Left ventricle myocardium inferior (tissue), 1 donor: ENCODE data around the gene SLC2A8. TPM values are rescaled to one million over a fixed set of nuclear protein-coding genes. Genes with fewer than 3 reads are reported as not detected.

Experiments
- DNase-seq: peaks from one replicate; pipeline ENCODE4 v3.0.0-alpha.2; 2020
- H3K27ac ChIP-seq: fragments of 200-600 bp; replicated peaks from 2 replicates; pipeline ENCODE4 v1.8.0; 2021
- H3K27me3 ChIP-seq: fragments of 200-600 bp; 2 replicates; pipeline ENCODE4 v1.8.0; 2021; ENCODE audit warnings: low read depth
- H3K36me3 ChIP-seq: fragments of 200-600 bp; 2 replicates; pipeline ENCODE4 v1.8.0; 2021
- H3K4me1 ChIP-seq: fragments of 200-600 bp; 2 replicates; pipeline ENCODE4 v1.8.0; 2021
- H3K4me3 ChIP-seq: fragments of 200-600 bp; 2 replicates; pipeline ENCODE4 v1.8.0; 2021; ENCODE audit warnings: mild to moderate bottlenecking, moderate library complexity
- H3K9me3 ChIP-seq: fragments of 200-600 bp; replicated peaks from 2 replicates; pipeline ENCODE4 v1.8.0; 2021
- intact Hi-C: fragments of 100-400 bp; cut with micrococcal nuclease; formaldehyde crosslinking; loops from one replicate; pipeline ENCODE4 v1.11.0; 2022
- long read RNA-seq: library from polyadenylated mRNA; unstranded; transcript quantifications from one replicate; pipeline ENCODE4 v2.0.0, GENCODE V29; 2021
- total RNA-seq: library from RNA; stranded (reverse); fragmentation: NEBNext Ultra II Directional; extraction: Animal tissue kit (Norgen Biotek cat#: 25700); gene quantifications from one replicate; pipeline ENCODE4 v1.2.1, GENCODE V29; 2021
- TF ChIP-seq, protein P1 (sequence below): fragments of 200-600 bp; IDR thresholded peaks from 2 replicates; pipeline ENCODE4 v1.8.0; 2021; ENCODE audit warnings: antibody characterized with exemption, mild to moderate bottlenecking, borderline replicate concordance
- donor health status: DM: no; HTN: yes; CAD: no; lungs with severe emphysema.

SLC2A8 gene, protein sequence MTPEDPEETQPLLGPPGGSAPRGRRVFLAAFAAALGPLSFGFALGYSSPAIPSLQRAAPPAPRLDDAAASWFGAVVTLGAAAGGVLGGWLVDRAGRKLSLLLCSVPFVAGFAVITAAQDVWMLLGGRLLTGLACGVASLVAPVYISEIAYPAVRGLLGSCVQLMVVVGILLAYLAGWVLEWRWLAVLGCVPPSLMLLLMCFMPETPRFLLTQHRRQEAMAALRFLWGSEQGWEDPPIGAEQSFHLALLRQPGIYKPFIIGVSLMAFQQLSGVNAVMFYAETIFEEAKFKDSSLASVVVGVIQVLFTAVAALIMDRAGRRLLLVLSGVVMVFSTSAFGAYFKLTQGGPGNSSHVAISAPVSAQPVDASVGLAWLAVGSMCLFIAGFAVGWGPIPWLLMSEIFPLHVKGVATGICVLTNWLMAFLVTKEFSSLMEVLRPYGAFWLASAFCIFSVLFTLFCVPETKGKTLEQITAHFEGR
- 16.1 TPM for total RNA-seq
- long read RNA-seq, transcript SLC2A8-203 (10 exons, 2,172 nt): minor isoform, 7 of 48 reads
- long read RNA-seq, transcript SLC2A8-215 (8 exons, 1,763 nt): major isoform, 13 of 48 reads
- long read RNA-seq, partial matches to known transcripts: 14 of 48 reads
- long read RNA-seq, other reads (novel, unspliced or antisense): 8 of 48 reads

DNA sequence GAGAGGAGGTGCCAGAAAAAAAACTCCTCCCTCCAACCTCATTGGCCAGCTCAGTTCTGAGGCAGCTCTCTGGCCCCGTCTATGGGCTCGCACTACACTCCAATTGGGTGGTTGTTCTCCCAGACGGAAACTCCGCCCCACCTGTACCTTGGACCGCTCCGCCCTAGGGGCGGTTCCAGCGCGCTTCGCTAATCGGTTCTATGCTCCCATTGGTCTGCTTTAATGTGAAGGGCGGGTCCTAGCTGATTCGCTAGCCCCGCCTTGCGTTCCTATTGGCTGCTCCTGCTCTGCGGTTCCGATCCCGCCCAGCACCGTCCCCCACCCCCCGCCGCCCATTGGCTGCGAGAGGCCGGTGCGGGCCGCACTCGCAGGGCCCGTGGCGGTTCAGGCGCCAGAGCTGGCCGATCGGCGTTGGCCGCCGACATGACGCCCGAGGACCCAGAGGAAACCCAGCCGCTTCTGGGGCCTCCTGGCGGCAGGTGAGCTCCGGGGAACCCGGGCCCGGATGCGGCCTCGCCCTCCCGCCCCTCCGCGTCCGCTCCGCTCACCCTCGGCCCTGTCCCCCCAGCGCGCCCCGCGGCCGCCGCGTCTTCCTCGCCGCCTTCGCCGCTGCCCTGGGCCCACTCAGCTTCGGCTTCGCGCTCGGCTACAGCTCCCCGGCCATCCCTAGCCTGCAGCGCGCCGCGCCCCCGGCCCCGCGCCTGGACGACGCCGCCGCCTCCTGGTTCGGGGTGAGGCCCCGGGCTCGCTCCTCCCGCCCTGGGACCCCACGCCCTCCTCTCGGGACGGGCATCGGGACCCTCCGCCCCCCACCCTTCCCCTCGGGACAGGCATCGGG, at the start of gene SLC2A8:
TSS of gene SLC2A8 (plus strand) at position 362 of the 838 bp plus-strand sequence. CDS start at position 424, 62 bp downstream.
- TF ChIP-seq, protein P1, sequence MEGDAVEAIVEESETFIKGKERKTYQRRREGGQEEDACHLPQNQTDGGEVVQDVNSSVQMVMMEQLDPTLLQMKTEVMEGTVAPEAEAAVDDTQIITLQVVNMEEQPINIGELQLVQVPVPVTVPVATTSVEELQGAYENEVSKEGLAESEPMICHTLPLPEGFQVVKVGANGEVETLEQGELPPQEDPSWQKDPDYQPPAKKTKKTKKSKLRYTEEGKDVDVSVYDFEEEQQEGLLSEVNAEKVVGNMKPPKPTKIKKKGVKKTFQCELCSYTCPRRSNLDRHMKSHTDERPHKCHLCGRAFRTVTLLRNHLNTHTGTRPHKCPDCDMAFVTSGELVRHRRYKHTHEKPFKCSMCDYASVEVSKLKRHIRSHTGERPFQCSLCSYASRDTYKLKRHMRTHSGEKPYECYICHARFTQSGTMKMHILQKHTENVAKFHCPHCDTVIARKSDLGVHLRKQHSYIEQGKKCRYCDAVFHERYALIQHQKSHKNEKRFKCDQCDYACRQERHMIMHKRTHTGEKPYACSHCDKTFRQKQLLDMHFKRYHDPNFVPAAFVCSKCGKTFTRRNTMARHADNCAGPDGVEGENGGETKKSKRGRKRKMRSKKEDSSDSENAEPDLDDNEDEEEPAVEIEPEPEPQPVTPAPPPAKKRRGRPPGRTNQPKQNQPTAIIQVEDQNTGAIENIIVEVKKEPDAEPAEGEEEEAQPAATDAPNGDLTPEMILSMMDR: peak; percentile 28
- Histone ChIP-seq H3K4me1 (peaks cover 28% of the 10 kb centered on the region), H3K4me3 (peak within 1 kb of the TSS; percentile 83), H3K9me3 (no peaks in the 10 kb centered on the region), H3K27ac (peak within 1 kb of the TSS; percentile 87), H3K36me3 (peaks cover 20% of the 10 kb centered on the region), H3K27me3 (no peaks in the 10 kb centered on the region)
- intact Hi-C loops: no loop called here
- peak; percentile 98 for DNase-seq

DNA sequence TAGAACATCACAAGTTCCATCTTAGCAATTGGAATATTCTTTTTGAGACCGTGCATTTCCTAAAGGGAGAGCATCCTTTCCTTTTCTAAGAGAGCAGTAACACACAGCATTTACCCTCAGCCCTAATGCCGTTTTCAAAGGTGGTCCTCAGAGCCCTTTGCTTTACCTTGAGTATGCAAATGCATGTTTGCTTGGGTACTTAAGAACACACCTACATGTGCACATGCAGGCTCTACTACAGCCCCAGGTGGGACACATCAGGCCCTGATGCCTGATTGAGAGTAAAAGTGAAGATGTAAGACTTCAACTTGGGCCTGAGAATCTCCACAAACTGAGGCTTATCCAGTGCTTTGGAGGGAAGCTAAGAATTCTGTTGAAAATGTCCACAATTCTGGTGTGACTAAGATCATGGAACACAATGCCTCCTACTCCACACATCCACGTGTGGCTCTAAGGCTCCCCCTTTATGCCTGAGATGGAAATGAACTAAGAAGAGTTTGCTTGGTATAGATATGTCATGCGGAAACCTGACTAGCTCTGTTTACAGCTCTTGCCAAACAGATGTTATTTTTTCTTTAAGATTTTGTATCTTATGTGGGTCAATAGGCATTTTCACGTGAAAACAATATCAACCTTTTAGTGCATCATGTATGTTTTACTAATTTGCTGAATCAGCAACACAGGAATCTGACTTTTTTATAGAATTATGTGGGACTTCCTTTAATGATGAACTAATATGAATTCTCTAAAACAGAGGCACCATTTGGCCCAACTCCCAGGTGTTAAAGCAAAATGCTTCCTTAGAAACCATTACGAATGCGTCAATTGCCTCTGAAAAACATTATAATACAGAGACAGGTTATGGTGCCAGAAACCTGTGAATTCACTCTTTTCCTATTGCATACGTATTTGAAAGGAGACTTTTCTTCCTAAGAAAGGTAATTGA, 48.9 kb upstream of the SLC2A8 start:
- DNase-seq: no peak
- Histone ChIP-seq H3K27ac (peak overlapping the region; percentile 50), H3K9me3 (no peaks in the 10 kb centered on the region), H3K27me3 (no peaks in the 10 kb centered on the region), H3K4me3 (no peak overlapping the region), H3K36me3 (peaks cover 13% of the 10 kb centered on the region), H3K4me1 (peaks cover 44% of the 10 kb centered on the region)
- TF ChIP-seq, protein P1: no peak
- intact Hi-C loops: no loop called here

DNA sequence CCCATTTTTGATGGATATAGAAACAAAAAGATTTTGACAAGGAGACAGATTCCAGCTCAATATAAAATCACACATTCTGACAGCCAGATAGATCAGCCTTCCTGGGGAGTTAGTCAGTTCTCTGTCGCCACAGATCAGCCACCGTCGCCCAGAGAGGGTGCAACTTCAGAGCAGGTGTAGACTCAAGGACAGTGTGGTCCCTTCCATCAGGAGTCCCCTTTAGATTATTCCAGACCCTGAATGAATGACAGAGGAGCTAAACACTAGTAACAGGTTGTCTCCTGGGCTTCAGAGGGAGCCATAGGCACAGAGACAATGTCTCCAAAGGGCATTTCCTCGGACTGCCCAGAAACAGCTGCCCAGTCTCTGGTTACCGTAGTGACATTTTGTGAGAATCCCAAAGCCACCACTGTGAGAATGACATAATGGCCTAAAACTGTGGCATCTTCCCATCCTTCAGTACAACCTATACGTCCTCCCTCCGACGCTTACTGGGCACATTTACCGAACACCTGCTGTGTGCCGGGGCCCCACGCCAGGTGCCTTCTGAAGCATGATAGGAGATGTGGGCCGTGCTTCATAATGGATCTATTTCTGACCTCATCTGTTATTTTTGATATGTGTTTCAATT, 47.4 kb upstream of the SLC2A8 start:
- peaks cover 10% of the 10 kb centered on the region for H3K36me3 ChIP-seq
- no peak overlapping the region for H3K4me3 ChIP-seq
- H3K27me3 ChIP-seq: no peaks in the 10 kb centered on the region
- no peak for DNase-seq
- peaks cover 49% of the 10 kb centered on the region for H3K4me1 ChIP-seq
- TF ChIP-seq, protein P1: no peak
- intact Hi-C loops: no loop called here
- peak overlapping the region; percentile 50 for H3K27ac ChIP-seq
- no peaks in the 10 kb centered on the region for H3K9me3 ChIP-seq

DNA sequence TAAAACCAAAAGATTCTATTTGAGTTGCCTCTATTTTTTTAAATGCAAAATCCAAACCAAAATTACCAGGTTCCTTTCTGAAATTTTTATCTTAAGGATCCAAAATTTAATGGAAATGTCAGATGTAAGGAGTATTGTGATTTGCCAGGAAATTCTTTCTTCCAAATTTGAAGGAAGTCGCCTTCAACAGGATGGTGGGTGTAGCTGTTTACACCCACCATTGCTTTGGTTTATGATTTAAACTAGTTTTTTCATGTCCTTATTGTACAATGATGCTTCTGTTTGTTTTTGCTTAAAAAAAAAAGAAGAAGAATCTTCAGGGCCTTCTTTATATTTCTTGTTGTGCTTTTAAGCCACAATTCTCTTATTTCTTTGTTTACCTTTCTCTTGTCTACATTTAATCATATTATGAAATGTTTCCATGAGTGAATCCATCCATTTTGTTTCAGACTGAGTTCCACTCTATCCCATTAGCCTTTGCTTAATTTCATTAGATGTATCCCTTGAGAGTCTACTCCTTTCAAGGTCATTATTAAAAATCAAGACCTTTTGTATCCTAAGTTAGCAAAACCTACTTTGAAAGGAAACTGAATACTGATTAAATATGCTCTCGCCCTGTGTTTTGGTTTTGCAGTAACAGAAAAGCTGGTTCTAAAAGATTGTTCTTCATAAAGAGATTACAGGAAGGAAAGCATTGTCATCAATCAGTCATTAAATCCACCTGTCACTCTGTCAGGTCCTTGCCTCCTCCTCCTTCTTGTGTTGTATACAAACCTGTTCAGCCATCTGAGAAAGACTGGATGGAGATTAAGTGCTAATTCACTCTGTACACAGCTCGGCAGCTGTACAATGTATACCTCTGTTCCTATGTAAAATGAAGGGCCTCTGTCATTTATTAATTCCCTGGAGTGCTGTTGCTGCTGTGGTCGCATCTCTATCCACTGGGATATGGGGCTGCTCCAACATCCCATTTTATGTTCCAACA, 45.5 kb upstream of the SLC2A8 start:
- Histone ChIP-seq H3K36me3 (peaks cover 25% of the 10 kb centered on the region), H3K4me3 (no peak overlapping the region), H3K27ac (peak overlapping the region; percentile 80), H3K4me1 (peaks cover 38% of the 10 kb centered on the region), H3K27me3 (no peaks in the 10 kb centered on the region), H3K9me3 (no peaks in the 10 kb centered on the region)
- no peak for DNase-seq
- TF ChIP-seq, protein P1: no peak
- intact Hi-C loops: no loop called here
